Measurements from ENCODE around the gene PSRC1. TPM values are rescaled to one million over a fixed set of nuclear protein-coding genes. Genes with fewer than 3 reads are reported as not detected.
"Not testable (repeated sequence)": the region's sequence is repeated elsewhere in the genome, so short reads cannot be mapped to it uniquely, and the experiment has no call there.

PSRC1 gene
- 17.1 and 17.3 TPM in 2 replicates for total RNA-seq (2014; rRNA removed; shearing (Covaris generic))
- 22.7 and 29.9 TPM in 2 replicates for polyA plus RNA-seq (2015; cell fraction: cytosol; rRNA removed)
- 131 and 164 TPM in 2 replicates for polyA plus RNA-seq (2015; cell fraction: nucleus; rRNA removed)

- peak; percentile 94 for DNase-seq (ENCODE audit: low read depth, low spot score)
- in situ Hi-C loops (cut with HindIII; ENCODE audit: low pct_unique_long_range_greater_than_20kb, low sequenced_read_pairs) = no loop called here
Observed at GRCh38 chr1:109282952-109283747, at the start of gene PSRC1. PSRC1 (minus strand) TSS chr1:109283145.

GRCh38 chr1:109331113-109331512 is 48.2 kb upstream of the PSRC1 start:
- in situ Hi-C loops (cut with HindIII; ENCODE audit: low pct_unique_long_range_greater_than_20kb, low sequenced_read_pairs) = no loop called here
- no peak for DNase-seq (ENCODE audit: low read depth, low spot score)

GRCh38 chr1:109327285-109327684 is 44.3 kb upstream of the PSRC1 start:
- in situ Hi-C loops (cut with HindIII; ENCODE audit: low pct_unique_long_range_greater_than_20kb, low sequenced_read_pairs) = no loop called here
- no peak for DNase-seq (ENCODE audit: low read depth, low spot score)

- in situ Hi-C loops (cut with HindIII; ENCODE audit: low pct_unique_long_range_greater_than_20kb, low sequenced_read_pairs) = no loop called here
- no peak for DNase-seq (ENCODE audit: low read depth, low spot score)
Observed at GRCh38 chr1:109322974-109323373, 40.0 kb upstream of the PSRC1 start.

- in situ Hi-C loops (cut with HindIII; ENCODE audit: low pct_unique_long_range_greater_than_20kb, low sequenced_read_pairs) = no loop called here
- DNase-seq (ENCODE audit: low read depth, low spot score) = no peak
Observed at GRCh38 chr1:109319114-109319513, 36.2 kb upstream of the PSRC1 start.

GRCh38 chr1:109316506-109316905 is 33.6 kb upstream of the PSRC1 start:
- no peak for DNase-seq (ENCODE audit: low read depth, low spot score)
- in situ Hi-C loops (cut with HindIII; ENCODE audit: low pct_unique_long_range_greater_than_20kb, low sequenced_read_pairs) = no loop called here

GRCh38 chr1:109315288-109315687 is 32.3 kb upstream of the PSRC1 start:
- in situ Hi-C loops (cut with HindIII; ENCODE audit: low pct_unique_long_range_greater_than_20kb, low sequenced_read_pairs) = no loop called here
- no peak for DNase-seq (ENCODE audit: low read depth, low spot score)

- in situ Hi-C loops (cut with HindIII; ENCODE audit: low pct_unique_long_range_greater_than_20kb, low sequenced_read_pairs) = no loop called here
- DNase-seq (ENCODE audit: low read depth, low spot score) = no peak
Observed at GRCh38 chr1:109314795-109315194, 31.9 kb upstream of the PSRC1 start.

GRCh38 chr1:109312978-109313775 is 30.2 kb upstream of the PSRC1 start:
- no peak for DNase-seq (ENCODE audit: low read depth, low spot score)
- in situ Hi-C loops (cut with HindIII; ENCODE audit: low pct_unique_long_range_greater_than_20kb, low sequenced_read_pairs) = no loop called here

- in situ Hi-C loops (cut with HindIII; ENCODE audit: low pct_unique_long_range_greater_than_20kb, low sequenced_read_pairs) = no loop called here
- no peak for DNase-seq (ENCODE audit: low read depth, low spot score)
Observed at GRCh38 chr1:109312246-109312645, 29.3 kb upstream of the PSRC1 start.

- DNase-seq (ENCODE audit: low read depth, low spot score) = no peak
- in situ Hi-C loops (cut with HindIII; ENCODE audit: low pct_unique_long_range_greater_than_20kb, low sequenced_read_pairs) = no loop called here
Observed at GRCh38 chr1:109309347-109309746, 26.4 kb upstream of the PSRC1 start.

GRCh38 chr1:109307274-109308021 is 24.5 kb upstream of the PSRC1 start:
- in situ Hi-C loops (cut with HindIII; ENCODE audit: low pct_unique_long_range_greater_than_20kb, low sequenced_read_pairs) = no loop called here

GRCh38 chr1:109306832-109307273 is 23.9 kb upstream of the PSRC1 start, which contains the start of gene MYBPHL:
MYBPHL (minus strand) TSS chr1:109307011; CDS start chr1:109306991, 20 bp downstream.
- no peak for DNase-seq (ENCODE audit: low read depth, low spot score)
- in situ Hi-C loops (cut with HindIII; ENCODE audit: low pct_unique_long_range_greater_than_20kb, low sequenced_read_pairs) = no loop called here

More at GRCh38 chr1:109307274-109308021, 24.5 kb upstream of the PSRC1 start:
- DNase-seq (ENCODE audit: low read depth, low spot score) = no peak

GRCh38 chr1:109305991-109306390 is 23.0 kb upstream of the PSRC1 start:
- in situ Hi-C loops (cut with HindIII; ENCODE audit: low pct_unique_long_range_greater_than_20kb, low sequenced_read_pairs) = not testable (repeated sequence)

GRCh38 chr1:109304226-109304920 is 21.4 kb upstream of the PSRC1 start:
- in situ Hi-C loops (cut with HindIII; ENCODE audit: low pct_unique_long_range_greater_than_20kb, low sequenced_read_pairs) = no loop called here
- peak; percentile 20 for DNase-seq (ENCODE audit: low read depth, low spot score)

More at GRCh38 chr1:109305991-109306390, 23.0 kb upstream of the PSRC1 start:
- DNase-seq (ENCODE audit: low read depth, low spot score) = not testable (repeated sequence)

GRCh38 chr1:109301874-109302273 is 18.9 kb upstream of the PSRC1 start:
- DNase-seq (ENCODE audit: low read depth, low spot score) = no peak
- in situ Hi-C loops (cut with HindIII; ENCODE audit: low pct_unique_long_range_greater_than_20kb, low sequenced_read_pairs) = no loop called here

GRCh38 chr1:109300650-109301151 is 17.8 kb upstream of the PSRC1 start:
- no peak for DNase-seq (ENCODE audit: low read depth, low spot score)
- in situ Hi-C loops (cut with HindIII; ENCODE audit: low pct_unique_long_range_greater_than_20kb, low sequenced_read_pairs) = no loop called here
